ENCODE measurements around the gene KIAA1328.

KIAA1328 gene

GRCh38 chr18:37222354-37222998 is 393.5 kb downstream of the KIAA1328 start:
- Histone ChIP-seq H3K4me3 (ENCODE audit: low read depth, low read length) (no peak overlapping the region), H3K4me2 (ENCODE audit: low read length) (no peak overlapping the region), H3K4me1 (no peaks in the 10 kb centered on the region), H3K27me3 (ENCODE audit: control insufficient read depth, insufficient read depth, low read length) (no peaks in the 10 kb centered on the region), H3K9me3 (ENCODE audit: control insufficient read depth, low read length) (no peaks in the 10 kb centered on the region), H3K9ac (no peak overlapping the region), H3K79me2 (no peaks in the 10 kb centered on the region), H2AFZ (no peak overlapping the region), H3K36me3 (ENCODE audit: control insufficient read depth, insufficient read depth, low read length) (no peaks in the 10 kb centered on the region), H3K27ac (no peak overlapping the region)
- no peak for TF ChIP-seq CTCF (IDR thresholded peaks at IDR 0.05)

- Histone ChIP-seq H3K36me3 (ENCODE audit: control insufficient read depth, insufficient read depth, low read length) (no peaks in the 10 kb centered on the region), H2AFZ (no peak overlapping the region), H3K9ac (no peak overlapping the region), H3K27me3 (ENCODE audit: control insufficient read depth, insufficient read depth, low read length) (no peaks in the 10 kb centered on the region), H3K79me2 (no peaks in the 10 kb centered on the region), H3K4me3 (ENCODE audit: low read depth, low read length) (no peak overlapping the region), H3K9me3 (ENCODE audit: control insufficient read depth, low read length) (no peaks in the 10 kb centered on the region), H3K4me1 (no peaks in the 10 kb centered on the region), H3K27ac (no peak overlapping the region), H3K4me2 (ENCODE audit: low read length) (no peak overlapping the region)
- TF ChIP-seq CTCF (IDR thresholded peaks at IDR 0.05), result no peak
Observed at GRCh38 chr18:37222999-37223378, 394.1 kb downstream of the KIAA1328 start.

- Histone ChIP-seq H3K4me2 (ENCODE audit: low read length) (no peak overlapping the region), H3K4me1 (no peaks in the 10 kb centered on the region)
Observed at GRCh38 chr18:37225279-37225678, 396.4 kb downstream of the KIAA1328 start.

GRCh38 chr18:37230768-37231167 is 401.8 kb downstream of the KIAA1328 start:
- no peak for TF ChIP-seq CTCF (IDR thresholded peaks at IDR 0.05)
- H3K27ac ChIP-seq, result no peak overlapping the region
- no peaks in the 10 kb centered on the region for H3K4me1 ChIP-seq

More at GRCh38 chr18:37225279-37225678, 396.4 kb downstream of the KIAA1328 start:
- H3K9ac ChIP-seq, result no peak overlapping the region
- H3K4me3 ChIP-seq (ENCODE audit: low read depth, low read length), result no peak overlapping the region
- no peak for TF ChIP-seq CTCF (IDR thresholded peaks at IDR 0.05)
- no peaks in the 10 kb centered on the region for H3K27me3 ChIP-seq (ENCODE audit: control insufficient read depth, insufficient read depth, low read length)
- no peaks in the 10 kb centered on the region for H3K36me3 ChIP-seq (ENCODE audit: control insufficient read depth, insufficient read depth, low read length)
- no peak overlapping the region for H3K27ac ChIP-seq
- no peaks in the 10 kb centered on the region for H3K79me2 ChIP-seq
- no peak overlapping the region for H2AFZ ChIP-seq
- H3K9me3 ChIP-seq (ENCODE audit: control insufficient read depth, low read length), result no peaks in the 10 kb centered on the region

GRCh38 chr18:37231251-37231650 is 402.3 kb downstream of the KIAA1328 start:
- H3K4me2 ChIP-seq (ENCODE audit: low read length), result no peak overlapping the region
- no peaks in the 10 kb centered on the region for H3K4me1 ChIP-seq
- TF ChIP-seq CTCF (IDR thresholded peaks at IDR 0.05), result no peak

More at GRCh38 chr18:37230768-37231167, 401.8 kb downstream of the KIAA1328 start:
- H3K36me3 ChIP-seq (ENCODE audit: control insufficient read depth, insufficient read depth, low read length), result no peaks in the 10 kb centered on the region
- no peak overlapping the region for H3K9ac ChIP-seq
- no peaks in the 10 kb centered on the region for H3K9me3 ChIP-seq (ENCODE audit: control insufficient read depth, low read length)
- H3K4me2 ChIP-seq (ENCODE audit: low read length), result no peak overlapping the region
- no peaks in the 10 kb centered on the region for H3K79me2 ChIP-seq
- H2AFZ ChIP-seq, result no peak overlapping the region
- no peak overlapping the region for H3K4me3 ChIP-seq (ENCODE audit: low read depth, low read length)
- no peaks in the 10 kb centered on the region for H3K27me3 ChIP-seq (ENCODE audit: control insufficient read depth, insufficient read depth, low read length)

More at GRCh38 chr18:37231251-37231650, 402.3 kb downstream of the KIAA1328 start:
- no peak overlapping the region for H3K4me3 ChIP-seq (ENCODE audit: low read depth, low read length)
- H3K9me3 ChIP-seq (ENCODE audit: control insufficient read depth, low read length), result no peaks in the 10 kb centered on the region
- no peak overlapping the region for H2AFZ ChIP-seq
- no peak overlapping the region for H3K9ac ChIP-seq
- no peaks in the 10 kb centered on the region for H3K79me2 ChIP-seq
- H3K27ac ChIP-seq, result no peak overlapping the region
- H3K36me3 ChIP-seq (ENCODE audit: control insufficient read depth, insufficient read depth, low read length), result no peaks in the 10 kb centered on the region
- no peaks in the 10 kb centered on the region for H3K27me3 ChIP-seq (ENCODE audit: control insufficient read depth, insufficient read depth, low read length)
